Activated naive CD4-positive, alpha-beta T cell (primary cell): ENCODE measurements around the gene NEDD4L.

ENCODE experiments used
- DNase-seq, 4 experiments: peaks; one replicate each; lab custom pipeline; 2025; lab: John Stamatoyannopoulos, UW

The NEDD4L gene

DNA sequence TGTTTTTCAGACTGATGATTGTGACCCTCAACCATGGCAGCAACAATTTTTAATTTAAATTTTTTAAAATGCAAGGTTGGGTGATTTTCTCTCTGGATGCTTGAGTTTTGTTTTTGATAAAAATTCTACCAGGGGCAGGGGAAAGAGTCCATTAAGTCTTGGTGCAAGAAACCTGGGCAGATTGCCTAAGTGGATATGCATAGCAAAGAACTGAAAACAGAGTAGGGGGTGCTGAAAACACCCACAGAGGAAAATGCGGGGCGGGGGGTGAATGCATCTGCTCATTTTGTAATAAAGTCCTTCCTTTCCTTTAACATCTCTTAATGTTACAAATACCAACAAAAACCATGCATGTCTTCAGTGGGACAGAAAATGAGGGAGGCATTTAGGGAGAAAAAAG, 138.0 kb downstream of the NEDD4L start:
- DNase-seq, result no peak

DNA sequence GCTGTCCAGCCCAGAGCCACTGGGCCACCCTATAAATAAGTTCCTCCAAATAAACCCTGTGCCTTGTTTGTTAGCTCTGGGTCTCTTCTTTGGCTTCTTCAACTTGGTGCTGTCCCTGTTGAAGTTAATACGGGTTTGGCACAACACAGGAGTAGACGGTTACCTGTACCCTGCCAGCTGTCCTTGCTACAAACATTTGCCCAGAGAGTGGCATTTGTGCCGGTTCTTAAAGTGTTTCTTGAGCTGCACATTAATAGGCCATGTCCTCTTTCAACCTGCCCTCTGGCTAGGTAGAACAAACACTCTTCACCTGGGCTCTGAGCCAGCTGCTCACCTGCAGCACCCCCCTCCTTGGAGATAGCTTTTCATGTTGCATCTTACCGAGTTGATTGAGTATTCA, 139.2 kb downstream of the NEDD4L start:
- DNase-seq, result no peak

GRCh38 chr18:58186258-58186948, 142.4 kb downstream of the NEDD4L start:
- DNase-seq, result no peak

GRCh38 chr18:58187674-58188073, 143.6 kb downstream of the NEDD4L start:
- DNase-seq, result no peak

DNA sequence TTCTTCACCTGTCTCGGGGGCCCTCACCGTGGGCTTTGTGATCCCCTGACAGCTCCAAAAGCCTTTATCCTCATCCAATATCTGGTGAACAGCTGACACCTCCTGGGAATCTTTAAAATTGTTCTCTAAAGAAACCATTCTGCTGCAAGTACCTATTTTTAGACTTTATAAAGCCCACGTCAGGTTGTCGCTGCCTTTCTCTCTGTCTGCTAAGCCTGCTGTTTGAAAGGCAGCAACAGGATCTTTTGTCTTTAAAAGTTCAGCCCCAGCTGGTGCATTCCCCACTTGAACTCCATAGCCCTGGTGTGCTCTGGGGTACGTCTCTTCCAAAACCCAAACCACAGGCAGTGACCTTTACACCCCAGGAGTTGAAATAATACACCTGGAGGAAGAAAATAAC, 145.0 kb downstream of the NEDD4L start:
- no peak for DNase-seq

GRCh38 chr18:58190842-58191530, 147.0 kb downstream of the NEDD4L start:
- DNase-seq, result no peak

GRCh38 chr18:58191626-58192025, 147.6 kb downstream of the NEDD4L start:
- no peak for DNase-seq

DNA sequence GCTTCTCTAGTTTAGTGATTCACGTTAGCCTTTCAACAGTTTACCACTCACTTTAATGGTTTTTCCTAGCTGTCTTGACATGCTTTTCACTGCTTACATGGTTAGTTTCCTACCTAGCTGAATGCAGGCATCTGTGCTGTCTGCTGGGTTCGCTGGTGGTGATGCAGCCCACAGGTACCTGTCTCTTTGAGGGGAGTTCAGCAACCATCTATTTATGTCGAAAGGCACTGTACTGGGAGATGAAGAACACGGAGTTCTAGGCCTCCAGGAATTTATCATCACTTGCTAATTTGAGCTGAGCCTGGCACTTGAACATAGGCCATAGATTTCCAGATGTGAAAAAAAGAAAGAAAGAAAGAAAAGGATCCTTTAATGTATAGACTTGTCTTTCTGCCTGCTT, 148.5 kb downstream of the NEDD4L start:
- DNase-seq, result no peak

DNA sequence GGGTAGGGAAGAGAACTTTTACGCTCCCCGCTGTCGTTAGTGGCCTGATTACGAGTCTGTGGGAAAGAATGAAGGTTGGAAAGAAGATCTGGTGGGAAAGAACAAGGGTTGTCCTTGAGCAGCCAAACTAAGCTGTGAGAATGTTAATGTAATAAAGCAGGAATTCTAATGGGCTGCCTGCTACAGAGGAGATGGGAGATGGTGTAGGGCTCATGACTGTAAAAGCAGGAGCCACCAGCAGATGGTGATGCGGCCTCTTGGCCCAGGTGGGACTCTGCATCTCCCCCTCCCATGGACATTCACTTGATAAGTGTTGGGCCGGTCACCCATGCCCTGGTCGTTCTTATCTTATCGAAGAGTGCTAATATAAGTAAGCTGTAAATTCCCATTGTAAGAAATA, 150.0 kb downstream of the NEDD4L start:
- DNase-seq, result no peak

DNA sequence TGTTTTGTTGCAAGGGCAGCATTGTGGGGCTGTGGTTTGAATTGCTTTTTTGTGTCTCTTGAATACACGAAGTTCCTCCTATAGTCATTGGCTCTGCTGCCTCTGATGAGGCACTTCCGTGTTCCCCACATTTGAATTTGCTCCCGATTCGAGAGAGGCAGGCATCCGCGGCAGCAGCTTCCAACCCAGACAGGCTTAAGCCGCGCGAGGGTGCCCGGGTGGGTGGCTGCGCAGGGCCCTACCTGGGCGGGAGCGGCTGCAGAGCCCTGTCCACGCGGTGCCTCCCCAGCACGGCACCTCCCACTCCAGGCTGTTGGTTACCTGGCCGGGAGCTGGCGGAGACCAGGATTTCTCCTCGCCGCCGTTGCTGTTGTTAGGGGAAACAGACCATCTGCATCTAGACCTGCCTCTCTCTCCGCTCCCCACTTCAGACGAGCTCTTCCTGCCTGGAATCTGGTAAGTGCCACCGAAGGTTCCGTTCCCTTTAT, 151.3 kb downstream of the NEDD4L start:
- peak in 1 of 4 experiments; percentile 8 for DNase-seq

DNA sequence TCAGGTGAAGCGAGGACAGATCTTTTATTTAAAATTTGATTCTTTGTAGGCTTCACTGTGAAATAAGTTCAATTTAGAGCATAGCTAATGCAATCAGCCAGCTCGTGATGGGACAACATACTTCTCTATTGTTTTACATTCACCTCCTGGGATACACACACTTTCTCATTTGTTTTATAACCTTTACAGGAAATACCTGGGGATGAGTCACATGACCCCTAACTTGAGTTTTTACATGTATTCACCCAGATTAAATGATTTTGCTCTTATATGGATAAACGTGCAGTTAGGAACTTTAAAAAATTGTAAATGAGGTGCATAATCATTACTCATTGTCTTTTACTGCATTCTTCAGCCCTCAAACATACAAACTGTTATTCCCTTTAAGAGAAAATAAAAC, 152.1 kb downstream of the NEDD4L start:
- DNase-seq, result no peak

GRCh38 chr18:58196881-58197872, 153.2 kb downstream of the NEDD4L start:
- no peak for DNase-seq

- DNase-seq, result no peak
Observed at GRCh38 chr18:58201268-58201667, 157.2 kb downstream of the NEDD4L start.

DNA sequence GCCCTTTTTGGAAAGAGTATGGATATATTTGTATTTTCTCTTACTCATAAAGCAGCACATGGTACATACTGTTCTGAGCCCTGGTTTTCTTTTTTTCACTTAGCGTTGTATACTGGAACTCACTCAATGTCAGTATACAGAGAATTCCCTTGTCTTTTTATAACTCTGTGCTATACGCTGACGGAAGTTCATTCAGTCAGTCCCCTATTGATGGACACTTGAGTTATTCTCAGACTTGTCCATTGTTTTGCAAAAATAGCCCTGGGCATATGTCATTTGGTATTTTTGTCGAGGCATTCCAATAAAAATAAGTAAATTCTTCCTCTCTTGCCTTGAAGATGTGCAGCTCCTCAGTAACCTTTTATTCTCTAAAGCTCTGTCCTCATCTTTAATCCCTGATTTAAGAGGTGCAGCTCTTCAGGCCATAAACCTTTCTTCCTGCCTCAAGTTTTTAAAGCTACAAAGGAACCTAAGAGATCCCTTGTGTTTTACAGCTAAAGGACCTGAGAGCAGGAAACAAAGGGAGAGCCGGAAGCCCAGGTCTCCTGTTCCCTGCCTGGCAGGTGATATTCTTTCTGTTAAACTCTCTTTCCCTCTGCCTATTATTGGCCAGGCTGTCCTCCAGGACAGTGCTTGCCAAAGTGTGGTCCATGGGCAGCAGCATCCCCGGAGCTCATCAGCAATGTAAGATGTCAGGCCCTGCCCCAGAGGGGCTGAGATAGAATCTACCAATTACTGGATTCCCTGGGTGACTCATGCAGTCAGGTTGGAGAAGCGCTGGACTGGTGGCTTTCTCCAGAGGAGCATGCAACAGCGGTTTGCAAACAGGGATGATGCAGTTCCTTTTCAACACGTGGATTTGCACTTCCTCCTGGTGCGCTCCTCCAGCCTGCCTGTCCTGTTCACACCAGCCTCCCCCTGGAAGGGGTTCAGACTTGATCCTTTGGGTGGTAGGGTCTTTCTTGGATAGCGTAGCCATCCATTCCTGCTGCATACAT, 158.0 kb downstream of the NEDD4L start:
- DNase-seq, result no peak

DNA sequence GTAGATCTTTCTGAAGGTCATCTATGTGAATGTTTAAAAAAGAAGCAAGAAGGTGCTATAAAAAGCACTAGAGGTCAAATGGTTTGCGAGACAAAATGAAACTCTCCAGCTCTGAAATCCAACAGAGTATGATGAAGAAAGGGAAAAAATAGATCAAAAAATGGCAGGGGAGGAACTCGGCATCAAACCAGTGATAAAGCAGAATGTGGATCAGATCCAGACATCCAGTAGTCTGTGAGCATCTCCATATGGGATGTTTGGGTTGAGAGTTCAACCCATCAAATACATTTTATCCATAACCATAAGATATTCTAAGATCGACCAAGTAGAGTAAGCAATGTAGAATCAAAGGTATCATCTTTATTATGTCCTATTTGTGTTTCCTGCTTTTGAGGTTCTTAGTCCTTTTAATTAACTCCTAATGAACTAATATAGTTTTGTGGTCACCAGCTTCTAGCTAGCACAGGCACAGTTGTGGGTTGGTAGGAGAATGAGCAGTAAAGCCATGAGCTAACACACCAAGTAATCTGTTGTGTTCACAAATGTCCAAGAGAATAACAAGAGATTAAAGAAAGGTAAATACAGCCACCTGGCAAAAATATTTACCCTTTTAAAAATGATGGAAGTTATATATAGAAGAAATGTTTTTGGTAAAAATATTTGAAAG, 160.9 kb downstream of the NEDD4L start:
- DNase-seq, result no peak

DNA sequence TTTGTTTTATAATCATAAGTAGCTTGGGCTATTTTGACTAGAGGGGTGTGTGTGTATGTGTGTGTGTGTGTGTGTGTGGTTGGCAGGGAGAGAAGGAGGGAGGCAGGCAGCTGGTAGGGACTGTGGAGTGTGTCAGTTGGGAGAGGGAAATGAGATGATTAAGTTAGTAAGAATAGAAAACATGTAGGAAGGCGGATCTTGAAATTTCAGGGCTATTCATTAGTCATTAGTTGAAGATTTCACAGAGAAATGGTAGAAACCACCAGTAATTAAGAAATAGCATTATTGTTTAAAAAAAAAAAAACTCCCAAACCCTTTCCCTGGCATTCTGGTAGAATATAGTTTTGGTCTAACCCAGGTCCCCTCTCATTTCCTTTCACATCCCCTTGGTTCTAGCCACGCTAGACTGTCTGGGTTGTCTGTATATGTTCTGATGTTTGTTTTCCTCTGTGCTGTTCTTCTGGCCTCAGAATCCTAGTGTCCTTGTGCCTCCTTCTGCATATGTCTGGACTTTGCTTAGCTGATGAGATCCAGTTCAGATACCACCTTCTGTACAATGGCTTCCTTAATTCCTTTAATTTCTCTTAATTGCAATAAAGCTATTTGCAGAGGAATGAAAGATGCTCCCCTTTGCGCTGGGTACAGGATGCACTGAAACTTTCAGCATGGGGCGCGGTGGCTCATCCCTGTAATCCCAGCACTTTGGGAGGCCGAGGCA, 161.6 kb downstream of the NEDD4L start:
- no peak for DNase-seq

DNA sequence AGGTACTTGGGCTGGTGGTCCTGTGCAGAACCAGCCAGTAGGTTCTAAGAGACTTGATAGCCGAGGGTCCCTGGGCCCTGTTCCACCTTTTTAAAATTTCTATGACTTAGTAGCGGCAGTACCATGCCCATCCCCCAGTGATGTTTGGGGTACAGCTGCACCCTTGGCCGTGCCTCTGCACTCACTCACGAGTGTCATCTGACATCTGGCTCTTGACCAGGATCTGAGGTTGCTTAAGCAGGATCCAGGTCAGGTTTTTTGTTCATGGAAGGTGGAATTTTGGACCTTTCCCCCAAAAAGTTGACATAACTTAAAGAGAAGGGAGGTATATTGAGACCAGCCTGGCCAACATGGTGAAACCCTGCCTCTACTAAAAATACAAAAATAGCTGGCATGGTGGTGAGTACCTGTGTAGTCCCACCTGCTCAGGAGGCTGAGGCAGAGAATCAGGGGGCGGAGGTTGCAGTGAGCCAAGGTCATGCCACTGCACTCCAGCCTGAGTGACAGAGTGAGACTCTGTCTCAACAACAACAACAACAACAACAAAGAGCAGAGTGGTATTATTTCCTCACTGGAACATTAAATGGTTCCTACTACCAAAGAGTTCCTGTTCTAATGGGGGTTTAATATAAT, 163.6 kb downstream of the NEDD4L start:
- no peak for DNase-seq

DNA sequence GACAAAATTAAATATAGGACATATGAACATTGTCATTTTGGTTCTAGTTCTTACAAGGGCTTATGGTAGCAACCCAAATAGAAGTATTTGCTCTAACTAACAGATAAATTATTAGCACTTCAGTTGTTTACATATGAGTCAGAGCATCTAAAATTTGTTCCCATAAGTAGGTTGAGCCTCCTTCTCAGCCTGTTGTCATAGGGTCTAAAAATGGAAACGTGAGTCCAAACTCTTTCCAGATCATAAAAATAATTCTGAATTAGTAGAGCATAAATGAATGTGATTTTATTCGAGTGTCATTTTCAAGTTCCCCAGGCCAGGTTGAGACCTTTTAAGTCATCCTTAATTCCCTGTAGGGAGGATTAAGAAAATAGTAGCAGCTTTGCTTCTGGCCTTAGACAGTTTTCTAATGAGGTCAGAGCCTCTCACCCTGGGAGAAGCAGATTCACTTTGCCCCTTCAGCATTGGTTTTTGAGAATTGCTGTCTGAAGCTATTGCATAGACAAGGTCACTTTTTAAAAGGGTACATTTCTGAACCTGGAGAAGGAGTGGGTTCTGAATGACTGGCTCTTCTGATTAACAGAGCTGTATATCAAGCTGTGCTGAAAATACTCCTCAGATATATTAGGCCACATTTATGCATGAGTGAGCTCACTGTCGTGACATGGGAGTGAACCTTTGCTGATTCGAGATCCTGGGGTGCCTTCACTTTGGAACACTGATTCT, 164.3 kb downstream of the NEDD4L start:
- DNase-seq, result no peak

- DNase-seq, result no peak
Observed at GRCh38 chr18:58209326-58209725, 165.3 kb downstream of the NEDD4L start.
